Hematopoietic multipotent progenitor cell treated with erythropoietin and hydrocortisone succinate and interleukin-3 and kit ligand, for 4 days (in vitro differentiated cells): Measurements from ENCODE around the gene ANKRD13B.
A peak's percentile ranks its signal among the peaks of the same experiment; 100 is the strongest.

ENCODE experiments used
- DNase-seq: peaks from one replicate; pipeline ENCODE4 v3.0.0-alpha.2; 2015

Gene ANKRD13B

DNA sequence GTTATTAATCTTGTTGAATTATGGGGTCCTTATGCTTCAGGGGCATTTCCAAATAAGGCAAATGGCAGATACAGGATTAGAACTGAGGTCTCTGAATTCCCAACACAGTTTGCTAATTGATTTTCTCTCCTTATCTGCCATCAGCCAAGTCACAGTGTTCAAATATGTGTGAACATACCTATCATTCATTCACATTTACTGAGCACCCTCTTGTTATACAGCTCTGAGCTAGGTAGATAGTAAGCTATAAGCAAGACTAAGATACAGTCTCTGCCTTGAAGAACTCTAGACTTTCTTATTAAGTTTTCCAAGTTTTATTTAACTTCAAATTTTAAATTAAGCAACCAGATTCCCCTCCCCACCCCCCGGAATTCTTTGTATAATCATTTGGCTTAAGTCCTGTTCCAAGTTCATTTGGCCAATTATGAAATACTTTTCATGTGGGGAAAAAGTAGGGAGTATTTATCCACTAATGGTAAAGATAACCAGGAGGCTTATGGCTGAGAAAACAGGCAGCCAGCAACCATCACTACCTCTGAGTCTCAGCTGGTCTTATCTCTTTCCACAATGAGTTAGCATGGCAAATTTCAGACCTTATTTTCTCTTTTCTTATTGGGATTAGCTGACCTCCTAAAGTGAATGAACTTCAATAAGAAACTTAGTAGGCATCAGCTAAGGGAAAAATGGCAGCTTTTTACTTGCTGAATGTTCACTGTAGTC is 61.2 kb downstream of the ANKRD13B start:
- peak; percentile 66 for DNase-seq

DNA sequence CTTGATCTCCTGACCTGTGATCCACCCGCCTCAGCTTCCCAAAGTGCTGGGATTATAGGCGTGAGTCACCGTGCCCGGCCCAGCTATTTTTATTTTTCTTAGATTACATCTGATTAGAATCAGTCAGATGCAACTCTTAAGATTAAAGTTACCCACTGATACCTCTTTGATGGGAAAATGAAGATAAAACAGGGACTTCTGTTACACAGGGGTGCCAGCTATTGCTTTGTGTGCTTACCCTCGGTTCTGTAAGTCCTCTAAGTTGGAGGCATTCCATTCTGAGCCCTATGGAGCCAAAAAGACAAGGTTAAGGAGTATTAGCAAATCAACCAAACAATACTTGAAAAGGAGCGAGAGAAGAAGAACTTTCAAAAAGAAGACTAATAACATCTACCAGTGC is 62.4 kb downstream of the ANKRD13B start:
- DNase-seq, result no peak

- DNase-seq, result peak; percentile 39
Measured at GRCh38 chr17:29659155-29659554, 66.2 kb downstream of the ANKRD13B start.

DNA sequence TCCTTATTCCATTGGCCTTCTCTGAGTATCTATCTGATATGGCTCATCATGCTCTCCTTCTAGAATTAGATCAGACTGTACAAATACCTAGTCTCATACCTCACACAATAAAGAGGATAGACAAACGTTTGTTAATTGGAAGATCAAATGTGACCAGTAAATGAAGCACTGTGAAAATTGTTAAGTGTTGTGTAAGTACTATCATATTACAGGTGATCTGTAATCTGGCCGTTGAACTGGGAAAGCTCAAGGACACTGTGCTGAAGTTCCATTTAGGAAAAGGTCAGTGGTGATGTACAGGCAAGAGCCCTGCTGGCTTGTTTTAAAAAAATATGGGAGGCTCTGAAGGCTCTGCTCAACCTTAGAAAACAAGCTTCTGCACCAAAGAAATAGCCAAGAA is 68.3 kb downstream of the ANKRD13B start:
- no peak for DNase-seq

DNA sequence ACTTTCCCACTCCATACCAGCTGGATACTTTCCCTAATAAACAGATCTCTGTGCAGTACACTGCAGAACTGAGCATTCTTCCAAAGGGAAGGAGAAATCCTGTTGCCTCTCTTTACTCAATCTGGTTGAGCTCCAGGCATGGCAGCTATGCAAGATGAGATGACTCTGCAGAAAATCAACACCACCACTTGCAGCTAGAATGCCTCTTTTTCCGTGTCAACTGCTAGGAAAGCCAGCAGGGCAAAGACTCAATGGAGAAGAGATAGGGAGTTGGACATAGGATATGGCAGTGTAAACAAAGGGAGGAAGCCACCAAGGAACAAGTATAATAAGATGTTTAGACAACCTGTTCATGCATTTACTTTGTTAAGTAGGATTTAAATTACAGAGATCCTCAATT is 70.2 kb downstream of the ANKRD13B start:
- peak; percentile 41 for DNase-seq
